GM03348 (cell line): ENCODE results near the gene ZNF74.

Experiments used
- DNase-seq: peaks from one replicate; pipeline ENCODE4 v3.0.0; 2012; ENCODE audit warnings: low spot score

Gene ZNF74

DNA sequence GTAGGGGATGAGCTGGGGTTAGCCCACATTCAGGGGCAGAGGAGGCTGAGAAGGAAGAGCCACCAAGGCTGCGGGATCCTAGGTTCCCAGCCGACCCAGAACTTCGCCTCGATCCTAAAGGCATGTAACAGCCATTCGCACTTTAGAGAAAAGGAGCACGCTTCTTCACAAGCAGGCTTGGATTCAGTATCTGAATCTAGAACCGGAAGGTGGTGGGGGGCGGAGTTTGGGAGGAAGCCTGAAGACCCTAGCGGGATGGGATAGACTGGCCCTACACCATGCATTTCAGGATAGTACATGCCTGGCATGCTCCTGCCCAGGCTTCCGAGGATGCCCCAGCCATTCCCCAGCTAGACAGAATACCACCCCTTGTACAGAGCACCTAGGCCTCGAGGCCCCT is 39.2 kb downstream of the ZNF74 start:
- DNase-seq, result no peak

DNA sequence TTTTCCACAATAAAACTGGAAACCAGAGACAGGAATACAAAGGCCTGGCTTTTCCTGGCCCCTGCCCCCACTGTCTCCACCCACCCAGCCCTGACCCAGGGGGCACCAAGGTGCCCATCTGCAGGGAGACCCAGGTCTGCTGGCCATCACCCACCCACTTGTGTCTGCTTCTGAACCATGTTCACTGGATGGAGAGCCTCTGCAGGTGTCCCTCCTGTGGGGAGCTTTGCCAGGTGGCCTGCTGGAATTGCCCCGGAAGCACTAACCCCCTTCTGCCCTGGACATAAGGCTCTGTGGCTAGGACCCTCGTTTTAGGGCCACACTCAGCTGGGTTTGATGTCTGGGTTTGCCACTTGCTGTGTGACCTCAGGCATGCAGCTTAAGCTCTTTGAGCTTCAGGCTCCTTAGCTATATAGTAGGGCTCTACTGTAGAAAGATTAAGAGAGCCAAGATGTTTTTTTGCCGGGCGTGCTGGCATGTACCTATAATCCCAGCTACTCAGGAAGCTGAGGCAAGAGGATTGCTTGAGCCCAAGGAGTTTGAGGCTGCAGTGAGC is 39.8 kb downstream of the ZNF74 start:
- DNase-seq, result no peak

DNA sequence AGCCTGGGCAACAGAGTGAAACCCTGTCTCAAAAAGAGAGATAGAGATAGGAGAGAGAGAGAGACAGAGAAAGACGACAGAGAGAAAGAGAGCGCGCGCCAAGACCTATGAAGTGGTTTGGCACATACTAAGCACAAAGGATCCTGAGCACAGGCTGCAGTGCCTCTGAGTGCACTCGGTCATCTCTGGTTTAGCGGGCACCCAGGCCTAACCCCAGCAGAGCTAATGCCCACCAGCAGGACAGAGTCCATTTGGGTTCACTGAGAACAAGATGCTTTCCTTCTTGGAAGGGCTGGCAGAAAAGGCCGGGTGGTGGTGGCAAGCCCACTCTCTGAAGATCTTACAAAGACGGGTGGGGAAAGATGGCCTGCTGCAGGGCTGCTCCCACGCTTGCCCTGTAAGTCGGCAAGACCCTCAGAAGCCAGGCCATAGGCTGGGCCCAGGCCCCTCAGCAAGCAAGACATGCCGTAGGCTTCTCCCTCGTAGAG is 40.4 kb downstream of the ZNF74 start:
- no peak for DNase-seq

DNA sequence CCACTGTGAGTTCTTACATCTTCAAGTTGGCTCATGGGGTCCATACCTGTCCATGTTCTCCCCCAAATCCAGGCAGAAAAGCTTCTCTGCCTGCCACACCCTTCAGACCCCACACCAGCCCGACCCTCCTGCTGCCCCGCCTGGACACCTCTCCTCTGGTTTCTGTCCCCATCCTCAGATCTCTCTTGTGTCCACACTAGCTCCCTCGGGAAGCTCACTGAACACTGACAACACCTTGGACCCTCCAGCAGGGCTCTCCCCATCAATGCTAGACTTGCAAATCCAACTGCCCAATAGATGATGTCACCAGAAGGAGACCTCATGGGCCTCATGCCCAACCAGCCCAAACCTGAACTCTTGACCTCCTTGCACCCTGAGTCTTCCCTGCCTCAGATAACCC is 40.8 kb downstream of the ZNF74 start:
- DNase-seq, result no peak

DNA sequence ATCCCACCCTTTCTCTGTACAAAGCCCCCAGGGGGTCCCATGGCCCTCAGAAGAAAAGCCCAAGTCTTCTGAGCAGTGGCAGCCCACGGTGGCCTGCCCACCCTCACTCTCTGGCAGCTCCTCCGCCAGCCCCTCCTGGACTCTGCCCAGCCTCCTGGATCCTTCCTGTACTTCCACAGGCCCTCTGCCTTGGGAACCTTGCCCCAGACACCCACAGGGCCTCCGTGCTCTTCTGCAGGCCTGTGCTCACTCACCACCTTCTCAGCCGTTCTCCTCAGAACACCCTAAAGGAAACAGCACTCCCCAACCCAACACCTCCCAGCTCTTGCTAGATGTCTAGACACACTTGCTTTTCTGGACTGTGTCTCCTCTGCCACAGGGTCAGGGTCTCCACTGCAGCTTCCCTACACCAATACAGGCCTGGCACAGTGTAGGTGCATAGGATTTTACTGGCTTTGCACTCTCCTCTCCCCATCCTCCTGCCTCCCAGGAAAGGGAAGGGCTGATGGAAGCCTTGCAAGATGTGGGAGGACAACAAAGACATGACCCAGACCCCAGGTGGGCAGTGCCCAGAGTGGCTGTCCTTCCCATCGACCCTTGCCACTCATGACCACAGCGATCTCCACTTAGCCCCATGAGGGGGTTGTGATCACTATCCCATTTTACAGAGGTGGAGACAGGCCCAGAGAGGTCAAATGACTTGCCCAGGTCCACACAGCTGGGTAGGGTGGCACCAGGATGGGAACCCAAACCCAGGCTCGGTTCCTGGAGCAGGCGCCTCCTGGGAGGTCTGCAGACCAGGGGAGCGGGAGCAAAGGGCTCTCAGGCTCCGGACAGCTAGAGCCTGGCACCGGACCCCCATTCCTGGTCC is 41.7 kb downstream of the ZNF74 start:
- no peak for DNase-seq

DNA sequence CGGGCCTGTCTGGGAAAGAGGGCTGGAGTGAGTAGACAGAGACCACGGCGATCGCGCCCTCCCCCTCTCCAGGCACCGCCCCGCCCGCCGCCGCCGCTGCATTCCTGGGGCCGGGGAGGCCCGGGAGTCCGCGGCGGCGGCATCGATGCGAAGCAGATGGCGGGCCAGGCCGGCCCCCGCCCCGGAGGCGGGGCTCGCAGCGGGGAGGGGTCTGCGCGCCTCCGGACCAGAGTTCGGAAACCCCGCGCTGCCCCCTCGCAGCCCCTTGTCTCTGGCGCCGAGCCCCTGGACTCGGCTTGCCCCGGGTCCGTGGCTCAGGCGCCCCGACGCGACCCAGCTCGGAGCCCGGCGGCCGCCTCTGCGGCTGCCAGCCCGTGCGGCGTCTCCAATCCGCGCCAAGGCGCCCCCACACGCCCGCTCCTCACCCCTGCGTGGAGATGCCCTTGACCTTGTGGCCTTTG is 42.4 kb downstream of the ZNF74 start:
- peak; percentile 93 for DNase-seq

DNA sequence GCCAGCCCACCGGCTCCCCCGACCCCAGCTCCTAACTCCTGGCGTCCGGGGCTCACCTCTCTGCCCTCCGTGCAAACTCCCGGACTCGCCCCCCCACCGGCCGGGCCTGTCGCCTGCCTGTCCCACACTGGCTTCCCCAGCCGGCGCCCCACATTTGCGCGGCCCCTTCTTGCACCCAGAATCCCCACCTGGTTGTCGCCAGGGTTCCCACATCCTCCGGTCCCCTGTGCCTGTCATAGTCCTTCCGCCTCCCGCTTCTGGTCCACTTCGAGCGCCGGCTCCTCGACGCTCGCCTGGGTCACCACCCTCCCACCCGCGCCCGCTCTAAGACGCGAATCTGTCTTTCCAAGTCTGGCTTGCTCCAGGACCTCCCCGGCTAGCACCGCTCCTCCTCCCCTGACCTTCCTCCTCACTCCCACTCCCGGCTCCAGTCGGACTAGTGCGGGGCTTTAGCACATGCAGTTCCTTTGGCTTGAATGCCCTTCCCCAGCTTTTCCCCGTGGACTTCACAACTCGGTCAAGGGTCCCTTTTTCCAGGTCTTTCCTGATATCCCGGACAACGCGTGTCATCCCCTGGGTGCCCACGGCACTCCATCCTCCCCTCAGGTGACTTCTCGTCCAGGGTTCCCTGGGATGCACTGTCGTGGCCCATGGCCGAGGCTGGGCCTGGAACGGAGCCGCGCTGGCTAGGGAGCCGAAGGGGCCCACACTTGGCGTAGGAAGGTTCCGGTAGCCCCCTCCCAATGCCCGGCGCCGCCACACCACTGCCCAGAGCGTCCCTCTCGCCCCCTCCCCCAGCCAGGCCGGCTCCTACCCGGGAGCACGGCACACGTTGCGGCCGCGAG is 43.0 kb downstream of the ZNF74 start:
- peak; percentile 76 for DNase-seq

DNA sequence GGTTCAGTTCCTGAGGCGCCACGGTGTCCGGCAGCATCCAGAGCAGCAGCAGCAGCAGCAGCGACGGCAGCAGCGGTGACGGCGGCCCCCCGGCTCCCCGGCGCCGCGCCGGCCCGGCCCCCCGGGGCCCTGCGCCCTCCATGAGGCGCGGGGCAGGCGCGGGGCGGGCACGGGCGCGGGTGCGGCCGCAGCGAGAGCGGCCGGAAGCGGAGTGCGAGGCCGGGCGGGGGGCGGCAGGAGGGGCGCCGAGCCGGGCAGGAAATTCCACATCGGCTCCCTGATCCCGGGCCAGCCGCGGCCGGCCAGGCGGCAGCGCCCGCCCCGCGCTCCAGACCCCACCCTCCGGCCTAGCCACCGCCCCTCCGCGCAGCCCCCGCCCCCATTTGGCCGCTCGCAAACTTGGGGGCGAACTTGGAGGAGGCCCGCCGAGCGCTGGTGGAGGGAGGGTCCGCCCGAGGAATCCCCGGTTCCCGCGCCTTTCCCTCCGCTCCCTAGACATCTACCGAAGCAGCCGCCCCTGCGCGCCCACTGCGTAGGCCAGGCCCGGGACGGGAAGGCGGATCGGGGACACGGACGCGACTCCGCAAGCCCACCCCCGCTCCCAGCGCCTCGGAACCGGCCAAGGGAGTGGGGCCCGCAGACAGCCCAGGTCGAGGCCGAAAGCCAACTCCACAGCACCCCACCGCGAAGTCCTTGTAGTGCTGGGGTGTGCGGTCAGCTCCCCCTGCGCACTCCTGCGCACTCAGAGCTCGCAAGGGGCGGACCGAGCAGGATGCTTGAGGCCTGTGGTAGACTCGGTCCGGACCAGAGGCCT is 43.9 kb downstream of the ZNF74 start, which contains the start of gene SCARF2:
TSS of gene SCARF2 (minus strand) at position 213 of the 814 bp plus-strand sequence. CDS start at position 142, 71 bp downstream.
- DNase-seq, result peak; percentile 96

DNA sequence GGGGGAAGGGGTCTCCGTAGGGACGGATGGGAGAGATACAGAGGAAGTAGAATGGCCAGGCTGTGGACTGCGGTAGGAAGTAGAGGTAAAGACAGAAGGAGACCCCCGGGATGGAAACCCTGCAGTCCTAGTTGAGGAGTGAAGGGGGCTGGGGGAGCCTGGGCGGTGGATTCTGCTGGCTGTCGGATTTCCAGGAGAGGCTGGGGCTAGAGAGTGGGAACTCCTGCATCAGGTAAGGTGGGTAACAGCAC is 44.4 kb downstream of the ZNF74 start:
- no peak for DNase-seq

DNA sequence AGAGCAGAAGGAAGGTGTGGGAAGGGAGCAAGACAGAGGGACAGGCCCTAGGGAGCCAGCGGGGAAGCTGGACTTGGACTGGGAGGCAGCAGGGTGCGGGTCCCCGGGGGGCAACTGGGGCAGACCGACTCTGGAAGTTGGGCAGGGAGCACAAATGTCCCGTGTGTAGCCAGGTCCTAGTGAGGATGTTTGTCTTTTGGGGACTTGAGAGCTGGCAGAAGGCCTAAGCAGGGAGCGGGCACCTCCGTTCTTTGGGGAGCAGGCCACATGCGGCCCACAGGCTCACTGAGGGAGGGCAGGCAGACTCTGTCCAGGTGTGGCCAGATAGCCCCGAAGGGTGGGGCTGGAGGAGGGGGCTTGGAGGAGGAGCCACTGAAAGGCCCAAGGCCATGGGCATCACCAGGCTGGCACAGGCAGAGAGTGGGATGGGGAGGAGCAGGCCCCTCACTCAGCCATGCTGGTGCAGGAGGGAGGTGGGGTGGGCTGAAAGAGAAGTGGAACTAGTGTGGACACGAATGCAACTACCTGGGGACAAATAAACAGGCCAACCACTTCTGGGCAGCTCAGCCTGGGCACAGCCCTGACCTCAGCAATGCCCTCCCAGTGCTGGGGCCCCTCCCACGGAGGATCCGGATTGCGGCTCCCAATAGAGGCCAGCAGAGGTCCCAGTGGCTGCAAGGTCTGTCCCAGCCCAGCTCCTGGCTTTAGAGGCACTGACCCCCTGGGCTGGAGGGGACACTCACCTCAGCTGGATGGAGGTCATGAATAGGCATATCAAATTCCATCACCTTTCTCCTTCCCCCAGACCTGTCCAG is 44.9 kb downstream of the ZNF74 start:
- DNase-seq, result peak; percentile 84

DNA sequence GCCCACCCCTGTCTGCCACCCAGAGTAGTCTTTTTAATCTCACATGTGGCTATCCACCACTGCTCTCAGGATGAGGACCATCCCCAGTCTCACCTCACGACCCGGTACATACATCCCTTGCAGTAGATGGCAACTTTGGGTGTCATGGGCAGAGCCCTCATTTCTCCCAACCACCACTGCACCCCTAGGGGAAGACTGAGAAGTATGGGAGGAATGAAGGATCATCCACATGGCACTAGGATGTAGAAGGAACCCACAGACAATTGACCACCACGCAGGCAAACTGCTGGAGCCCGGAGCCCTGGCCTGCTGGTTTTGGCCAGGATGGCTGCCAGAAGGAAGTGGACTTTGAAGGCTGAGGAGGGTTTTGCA is 45.6 kb downstream of the ZNF74 start:
- DNase-seq, result no peak

DNA sequence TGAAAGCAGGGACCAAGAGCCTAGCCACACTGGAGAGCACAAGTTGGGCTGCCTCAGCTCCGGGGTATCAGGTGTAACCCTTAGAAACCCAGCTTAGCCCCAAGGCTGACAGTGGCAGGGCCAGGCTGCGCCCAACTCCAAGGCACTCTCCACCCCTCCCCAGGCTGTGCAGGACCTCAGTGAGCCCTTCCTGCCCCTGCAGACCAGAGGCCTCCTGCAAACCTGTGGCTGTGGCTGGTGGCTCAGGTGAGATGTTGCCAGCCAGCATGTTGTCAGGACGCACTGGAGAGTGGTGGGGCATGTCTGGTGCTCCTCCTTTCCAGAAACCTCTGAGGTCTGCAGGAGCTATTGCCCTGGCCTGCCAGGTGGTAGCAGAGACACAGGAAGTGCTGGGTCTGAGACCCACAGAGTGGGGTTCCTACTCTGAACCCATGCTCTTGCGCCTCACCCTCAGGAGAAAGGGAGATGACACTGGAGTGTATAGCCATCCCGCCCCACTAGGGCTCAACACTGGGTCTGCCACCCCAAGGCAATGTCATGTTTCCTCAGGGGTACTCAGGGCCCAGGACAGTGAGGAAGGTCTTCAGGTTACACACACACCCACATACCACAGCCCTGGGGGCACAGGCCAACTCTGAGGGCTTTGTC is 46.1 kb downstream of the ZNF74 start:
- DNase-seq, result no peak

DNA sequence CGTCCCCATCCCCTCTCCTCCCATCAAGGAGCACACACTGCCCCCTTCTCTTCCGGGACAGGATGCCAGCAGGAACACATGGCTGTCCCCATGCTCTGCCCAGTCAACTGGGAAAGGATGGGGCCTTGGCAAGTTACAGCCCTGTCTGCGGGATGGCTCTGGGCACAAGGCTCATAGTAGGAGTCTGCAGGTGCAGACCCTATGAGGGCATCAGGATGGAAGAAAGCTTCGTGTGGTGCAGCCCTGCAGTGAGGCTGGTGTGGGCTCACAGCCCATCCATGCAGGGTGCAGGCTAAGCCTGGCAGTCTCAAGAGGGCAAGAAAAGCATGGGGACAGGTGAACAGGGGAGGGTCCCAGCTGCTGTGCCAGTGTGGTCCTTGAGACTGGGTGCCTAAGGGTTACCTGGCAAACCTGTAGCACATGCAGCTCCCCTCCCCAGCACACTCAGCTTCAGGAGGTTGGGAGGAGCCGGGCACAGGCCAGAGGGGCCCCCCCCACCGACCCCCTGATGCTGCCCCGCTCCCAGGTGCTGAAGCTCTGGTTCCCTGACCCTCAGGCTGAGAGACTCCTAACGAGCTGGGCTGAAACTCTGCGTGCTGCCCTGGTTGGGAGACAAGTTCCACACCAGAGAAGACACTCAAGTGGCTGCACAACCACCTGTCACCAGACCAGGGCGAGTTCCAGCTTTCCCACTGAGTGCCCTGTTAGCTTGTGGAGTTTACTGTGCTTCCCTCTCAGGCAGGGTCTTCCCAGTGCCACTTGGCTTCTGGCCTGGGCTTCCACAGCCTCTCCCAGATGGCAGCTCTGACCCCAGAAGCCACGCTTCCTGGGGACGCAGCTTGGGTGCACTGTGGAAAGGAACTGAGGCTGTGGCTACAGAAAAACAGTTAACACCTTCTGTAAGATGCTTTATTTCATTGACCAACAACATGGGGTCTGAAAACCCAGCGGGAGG is 47.0 kb downstream of the ZNF74 start:
- DNase-seq, result no peak

DNA sequence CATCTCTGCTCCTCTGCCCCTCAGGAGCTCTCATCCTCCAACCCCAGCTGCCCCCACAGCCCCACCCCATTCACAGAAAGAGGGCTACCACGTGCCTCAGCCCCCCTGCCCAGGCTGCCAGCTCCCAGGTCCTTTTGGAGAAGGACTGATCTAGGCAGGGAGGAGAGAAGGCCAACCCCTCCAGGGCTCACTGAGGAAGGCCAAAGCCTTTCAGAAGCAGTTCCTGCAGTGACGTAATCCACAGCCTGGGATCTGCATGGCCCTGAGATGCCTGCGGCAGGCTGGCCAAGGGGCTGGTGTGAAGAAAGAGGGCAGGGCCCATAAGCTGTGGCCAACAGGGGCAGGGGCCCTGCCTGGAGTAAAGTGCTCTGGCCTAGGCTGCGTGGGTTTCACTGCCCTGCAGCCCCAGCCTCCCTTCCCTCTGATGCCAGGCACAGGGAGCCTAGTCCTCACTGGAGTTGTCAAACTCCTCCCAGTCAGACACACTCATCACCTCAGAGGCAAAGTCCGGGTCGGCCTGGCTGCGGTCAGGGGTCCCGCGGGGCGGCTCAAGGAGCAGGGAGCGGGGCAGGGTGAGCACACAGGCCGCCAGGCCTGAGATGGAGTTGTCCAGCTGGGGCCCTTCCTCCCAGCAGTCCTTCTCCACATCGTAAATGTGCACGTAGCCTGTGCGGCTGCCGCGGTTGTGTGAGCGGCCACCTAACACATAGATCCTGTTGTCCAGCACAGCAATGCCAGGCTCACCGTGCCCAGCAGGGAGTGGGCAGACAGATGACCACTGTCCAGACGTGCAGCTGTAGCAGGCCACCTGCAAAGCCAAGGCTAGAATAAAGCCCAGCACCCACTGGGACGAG is 47.9 kb downstream of the ZNF74 start:
- no peak for DNase-seq

DNA sequence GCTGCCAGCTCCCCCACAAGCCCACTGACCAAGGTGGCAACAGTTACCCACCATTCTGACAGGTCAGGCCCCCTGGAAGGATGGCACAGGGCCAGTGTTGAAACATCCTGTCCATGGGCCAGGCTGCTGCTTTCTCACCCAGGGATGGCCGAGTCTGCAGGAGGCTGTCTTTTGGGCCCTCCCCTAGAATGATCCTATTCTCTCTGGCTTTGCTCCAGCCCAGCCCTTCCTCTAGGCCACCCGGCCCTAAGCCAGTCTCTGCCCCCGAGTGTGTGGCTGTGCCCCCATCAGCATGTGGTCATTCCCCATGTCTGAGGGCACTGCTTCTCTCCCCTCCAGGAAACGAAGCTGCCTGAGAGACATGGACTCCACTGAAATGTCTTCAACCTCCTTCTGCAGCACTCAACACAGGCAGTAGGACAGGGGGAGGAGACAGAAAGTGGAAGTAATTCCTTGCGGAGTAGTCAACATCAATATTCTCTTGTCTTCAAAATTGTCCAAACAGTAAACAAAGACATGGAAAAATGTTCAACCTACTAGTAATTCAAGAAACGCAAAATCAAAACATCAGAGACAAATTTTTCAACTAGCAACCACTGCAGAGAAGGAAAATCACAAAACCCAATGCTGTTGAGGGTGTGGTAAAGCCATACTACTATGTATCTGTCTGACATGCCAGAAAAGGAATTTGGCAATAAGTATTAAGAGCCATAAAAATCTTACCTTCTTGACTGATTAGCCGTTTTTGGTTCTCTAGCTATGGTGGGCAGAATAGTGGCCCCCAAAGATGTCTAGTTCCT is 48.7 kb downstream of the ZNF74 start:
- DNase-seq, result no peak

DNA sequence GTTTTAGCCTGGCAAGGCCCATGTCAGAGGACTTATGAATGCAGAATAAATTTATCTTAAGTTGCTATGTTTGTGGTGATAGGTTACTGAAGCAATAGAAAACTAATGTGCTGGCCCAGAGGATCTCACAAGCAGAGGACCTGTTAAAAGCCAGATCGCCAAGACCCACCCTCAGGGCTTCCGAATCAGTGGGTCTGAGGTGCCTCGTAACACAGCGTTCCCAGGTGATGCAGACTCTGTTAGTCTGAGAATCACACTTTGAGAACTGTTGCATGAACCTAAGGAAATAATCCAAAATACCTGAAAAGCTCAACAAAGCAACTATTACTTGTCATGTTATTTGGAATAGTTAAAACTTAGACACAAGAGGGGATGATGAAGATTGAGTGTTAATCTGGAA is 50.4 kb downstream of the ZNF74 start:
- no peak for DNase-seq

DNA sequence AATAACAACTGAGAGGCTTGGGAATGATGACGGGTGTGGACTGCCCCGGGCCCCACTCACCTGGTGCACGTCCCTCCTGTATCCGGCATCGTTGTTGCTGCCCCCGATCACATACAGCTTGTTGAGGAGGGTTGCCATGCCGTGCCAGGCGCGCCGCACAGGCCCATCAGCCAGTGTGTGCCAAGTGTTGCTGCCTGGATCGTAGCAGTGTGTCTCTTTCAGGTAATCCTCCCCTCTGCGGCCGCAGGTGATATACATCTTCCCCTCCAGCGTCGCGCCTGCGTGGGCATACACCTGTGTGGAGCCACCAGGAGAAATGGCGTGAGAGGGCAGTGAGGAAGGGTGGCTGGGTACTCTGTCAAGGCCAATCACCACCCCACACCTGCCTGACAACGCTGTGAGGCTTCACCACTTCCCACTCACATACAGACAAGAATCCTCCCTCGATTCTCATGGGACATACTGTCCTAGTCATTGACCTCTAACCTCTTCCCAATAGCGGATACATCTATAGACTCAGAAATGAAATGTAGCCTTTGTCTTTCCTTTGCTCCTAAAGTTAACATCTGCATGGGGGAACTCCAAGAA is 52.5 kb downstream of the ZNF74 start:
- no peak for DNase-seq
